ENCODE measurements around the gene TCF7L2.

- TF ChIP-seq ZNF274 (IDR thresholded peaks at IDR 0.05; ENCODE audit: low read depth, low read length) (no peak), SUZ12 (IDR thresholded peaks at IDR 0.05; ENCODE audit: extremely low read depth, insufficient read depth, insufficient read length) (no peak), YY1 (IDR thresholded peaks at IDR 0.05; ENCODE audit: insufficient read depth, insufficient read length) (no peak)
These were observed 163.9 kb downstream of the TCF7L2 start for GRCh38 chr10:113113918-113114317.

All from NT2/D1 (cell line).